Prostate gland (tissue), 2 donors: ENCODE data around the gene LANCL3. TPM values are rescaled to one million over a fixed set of nuclear protein-coding genes. Genes with fewer than 3 reads are reported as not detected.

Experiments used
- DNase-seq: peaks from one replicate; pipeline ENCODE4 v3.0.0-alpha.2; 2019; ENCODE audit warnings: low spot score
- H3K27ac ChIP-seq, 2 donors: fragments of 200-600 bp; sonication (generic); 2 replicates each; pipeline ENCODE4 v1.5.1; 2017 to 2019
- H3K27me3 ChIP-seq: fragments of 200-600 bp; sonication (generic); replicated peaks from 2 replicates; pipeline ENCODE4 v1.5.1; 2019; ENCODE audit not compliant: insufficient read depth
- H3K36me3 ChIP-seq, 2 donors: fragments of 200-600 bp; sonication (generic); 1 replicate in 1 of 2; 2 replicates in 1 of 2; pipeline versions ENCODE4 v1.5.1 to v1.8.1; 2017 to 2019
- H3K4me1 ChIP-seq: fragments of 200-600 bp; sonication (generic); replicated peaks from 2 replicates; pipeline ENCODE4 v1.5.1; 2019
- H3K4me3 ChIP-seq, 2 donors: fragments of 200-600 bp; sonication (generic); 2 replicates each; pipeline ENCODE4 v1.5.1; 2017 to 2019
- H3K9me3 ChIP-seq: fragments of 200-600 bp; sonication (generic); 2 replicates; pipeline ENCODE4 v1.5.1; 2017
- POLR2A ChIP-seq: fragments of 450-650 bp; IDR thresholded peaks from one replicate; pipeline ENCODE4 v1.6.1; 2016; ENCODE audit warnings: antibody characterized with exemption, mild to moderate bottlenecking
- POLR2AphosphoS5 ChIP-seq: sonication (generic); formaldehyde crosslinking; IDR thresholded peaks from one replicate; pipeline ENCODE4 v1.6.1; 2017; ENCODE audit warnings: antibody characterized with exemption
- WGBS: methylation state at CpG from one replicate; pipeline ENCODE4 v1.1.5; 2018; 5-methylcytosine and 5-hydroxymethylcytosine counted together
- intact Hi-C: fragments of 100-400 bp; cut with DNase I; formaldehyde crosslinking; loops from one replicate; pipeline ENCODE4 v1.14.2; 2022
- total RNA-seq, 2 donors: library from RNA; depleted of rRNA; stranded (reverse); fragments of >200 nt; gene quantifications; one replicate each; pipeline ENCODE4 v1.1.0, GENCODE V29; 2016
- TF ChIP-seq, protein P1 (sequence below), 4 experiments: fragments of 200-600 bp in 2 of 4; fragments of 450-650 bp in 2 of 4; sonication (generic) in 2 of 4; IDR thresholded peaks; 1 replicate in 3 of 4; 2 replicates in 1 of 4; pipeline ENCODE4 v1.5.1; 2016 to 2019; ENCODE audit warnings: antibody characterized with exemption in 4 of 4, mild to moderate bottlenecking in 2 of 4, moderate library complexity in 2 of 4

Gene LANCL3
- total RNA-seq, 2 donors from 2014 or later: 0.74 to 1.2 TPM

GRCh38 chrX:37613933-37614332, 42.5 kb downstream of the LANCL3 start:
- Histone ChIP-seq H3K27me3 (no peaks in the 10 kb centered on the region), H3K4me1 (no peaks in the 10 kb centered on the region), H3K9me3 (no peaks in the 10 kb centered on the region), H3K36me3 (no peaks in the 10 kb centered on the region), H3K4me3 (no peak overlapping the region), H3K27ac (no peak overlapping the region)
- intact Hi-C loops: no loop called here
- TF ChIP-seq POLR2AphosphoS5: no peak
- TF ChIP-seq, protein P1, sequence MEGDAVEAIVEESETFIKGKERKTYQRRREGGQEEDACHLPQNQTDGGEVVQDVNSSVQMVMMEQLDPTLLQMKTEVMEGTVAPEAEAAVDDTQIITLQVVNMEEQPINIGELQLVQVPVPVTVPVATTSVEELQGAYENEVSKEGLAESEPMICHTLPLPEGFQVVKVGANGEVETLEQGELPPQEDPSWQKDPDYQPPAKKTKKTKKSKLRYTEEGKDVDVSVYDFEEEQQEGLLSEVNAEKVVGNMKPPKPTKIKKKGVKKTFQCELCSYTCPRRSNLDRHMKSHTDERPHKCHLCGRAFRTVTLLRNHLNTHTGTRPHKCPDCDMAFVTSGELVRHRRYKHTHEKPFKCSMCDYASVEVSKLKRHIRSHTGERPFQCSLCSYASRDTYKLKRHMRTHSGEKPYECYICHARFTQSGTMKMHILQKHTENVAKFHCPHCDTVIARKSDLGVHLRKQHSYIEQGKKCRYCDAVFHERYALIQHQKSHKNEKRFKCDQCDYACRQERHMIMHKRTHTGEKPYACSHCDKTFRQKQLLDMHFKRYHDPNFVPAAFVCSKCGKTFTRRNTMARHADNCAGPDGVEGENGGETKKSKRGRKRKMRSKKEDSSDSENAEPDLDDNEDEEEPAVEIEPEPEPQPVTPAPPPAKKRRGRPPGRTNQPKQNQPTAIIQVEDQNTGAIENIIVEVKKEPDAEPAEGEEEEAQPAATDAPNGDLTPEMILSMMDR (IDR thresholded peaks at IDR 0.05): no peak
- TF ChIP-seq POLR2A: no peak
- DNase-seq: no peak
- WGBS: 50% methylated on average over 1 of the region's 1 CpG

GRCh38 chrX:37627602-37628001, 56.1 kb downstream of the LANCL3 start:
- TF ChIP-seq, protein P1 (IDR thresholded peaks at IDR 0.05): no peak
- TF ChIP-seq POLR2A: no peak
- no peak for TF ChIP-seq POLR2AphosphoS5
- H3K4me3 ChIP-seq: no peak overlapping the region
- H3K9me3 ChIP-seq: no peaks in the 10 kb centered on the region
- WGBS: 73% methylated on average over 1 of the region's 1 CpG
- no peak for DNase-seq
- no peak overlapping the region for H3K27ac ChIP-seq
- no peaks in the 10 kb centered on the region for H3K4me1 ChIP-seq
- intact Hi-C loops: no loop called here
- H3K27me3 ChIP-seq: no peaks in the 10 kb centered on the region
- no peaks in the 10 kb centered on the region for H3K36me3 ChIP-seq

DNA sequence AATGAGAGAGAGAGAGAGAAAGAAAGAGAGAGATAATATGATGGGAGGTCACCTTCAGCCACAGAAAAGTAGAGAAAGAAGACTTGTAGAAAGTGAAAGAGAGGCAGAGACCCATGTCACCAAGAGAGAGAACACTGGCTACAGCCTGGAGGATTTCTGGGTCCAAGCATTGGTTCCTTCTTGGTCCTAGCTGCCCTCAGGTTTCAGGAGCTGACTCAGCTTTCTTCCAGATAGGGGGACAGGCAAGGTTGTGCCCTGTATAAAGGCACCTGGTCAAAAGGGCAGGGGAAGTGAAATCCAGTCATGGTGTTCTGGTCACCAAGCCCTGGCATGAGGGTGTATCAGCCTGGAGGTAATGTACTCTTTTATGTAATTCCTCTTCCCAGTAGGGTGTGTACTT, 66.6 kb downstream of the LANCL3 start:
- Histone ChIP-seq H3K4me1 (no peaks in the 10 kb centered on the region), H3K27me3 (no peaks in the 10 kb centered on the region), H3K4me3 (no peak overlapping the region), H3K27ac (no peak overlapping the region), H3K9me3 (no peaks in the 10 kb centered on the region), H3K36me3 (no peaks in the 10 kb centered on the region)
- TF ChIP-seq POLR2AphosphoS5 (no peak), POLR2A (no peak)
- TF ChIP-seq, protein P1 (IDR thresholded peaks at IDR 0.05): no peak
- DNase-seq: no peak
- intact Hi-C loops: no loop called here

DNA sequence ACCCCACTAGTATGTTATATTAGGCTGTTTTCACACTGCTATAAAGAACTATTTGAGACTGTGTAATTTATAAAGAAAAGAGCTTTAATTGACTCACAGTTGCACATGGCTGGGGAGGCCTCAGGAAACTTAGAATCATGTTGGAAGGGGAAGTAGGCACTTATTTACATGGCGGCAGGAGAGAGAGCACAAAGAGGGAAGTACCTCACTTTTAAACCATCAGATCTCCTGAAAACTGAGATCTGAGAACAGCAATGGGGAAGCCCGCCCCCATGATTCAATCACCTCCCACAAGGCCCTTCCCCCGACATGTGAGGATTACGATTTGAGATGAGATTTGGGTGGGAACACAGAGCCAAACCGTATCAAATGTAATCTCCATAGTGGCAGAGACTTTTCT, 68.7 kb downstream of the LANCL3 start:
- TF ChIP-seq, protein P1 (IDR thresholded peaks at IDR 0.05): no peak
- TF ChIP-seq POLR2AphosphoS5 (no peak), POLR2A (no peak)
- intact Hi-C loops: no loop called here
- H3K36me3 ChIP-seq: no peaks in the 10 kb centered on the region
- no peaks in the 10 kb centered on the region for H3K4me1 ChIP-seq
- no peak overlapping the region for H3K27ac ChIP-seq
- WGBS: 93% methylated on average over 5 of the region's 5 CpGs
- no peak overlapping the region for H3K4me3 ChIP-seq
- no peak for DNase-seq
- no peaks in the 10 kb centered on the region for H3K9me3 ChIP-seq
- no peaks in the 10 kb centered on the region for H3K27me3 ChIP-seq

DNA sequence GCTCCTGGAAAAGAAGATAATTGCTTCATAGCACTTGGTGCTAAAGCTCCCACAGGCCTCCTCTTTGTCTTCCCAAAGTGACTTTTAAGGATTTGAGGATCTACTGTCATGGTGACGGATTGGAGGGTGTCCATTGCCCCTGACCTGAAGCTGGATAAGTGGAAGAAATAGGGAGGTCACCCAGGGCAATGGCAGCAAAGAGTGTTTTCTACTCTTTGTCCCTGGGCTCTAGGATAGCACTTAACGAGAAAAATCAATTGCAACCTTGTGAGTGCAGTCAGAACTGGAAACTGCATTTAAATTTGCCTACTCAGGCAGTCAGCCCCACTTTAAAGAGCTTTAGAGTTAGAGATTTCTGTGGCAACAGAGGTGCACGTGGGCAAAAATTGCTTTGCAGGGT, 70.4 kb downstream of the LANCL3 start:
- H3K27ac ChIP-seq: no peak overlapping the region
- no peak overlapping the region for H3K4me3 ChIP-seq
- H3K9me3 ChIP-seq: no peaks in the 10 kb centered on the region
- intact Hi-C loops: no loop called here
- DNase-seq: no peak
- H3K4me1 ChIP-seq: no peaks in the 10 kb centered on the region
- no peaks in the 10 kb centered on the region for H3K36me3 ChIP-seq
- H3K27me3 ChIP-seq: no peaks in the 10 kb centered on the region
- WGBS: 63% methylated on average over 3 of the region's 3 CpGs
- TF ChIP-seq, protein P1 (IDR thresholded peaks at IDR 0.05): no peak
- TF ChIP-seq POLR2AphosphoS5 (no peak), POLR2A (no peak)
